ENCODE results near the gene MEOX2. TPM values are rescaled to one million over a fixed set of nuclear protein-coding genes. Genes with fewer than 3 reads are reported as not detected.

MEOX2 gene
- polyA plus RNA-seq, 1 donor from 2014 or later = not detected

- H3K36me3 ChIP-seq (ENCODE audit: insufficient read depth, low read length) = no peaks in the 10 kb centered on the region
- TF ChIP-seq EP300 (conservative IDR thresholded peaks at IDR 0.05; ENCODE audit: poor library complexity, severe bottlenecking) = no peak
- no peaks in the 10 kb centered on the region for H3K9me2 ChIP-seq (ENCODE audit: insufficient read depth, low read length)
- no peak overlapping the region for H3K4me3 ChIP-seq (ENCODE audit: low read length)
- no peaks in the 10 kb centered on the region for H3K9me3 ChIP-seq (ENCODE audit: low read length)
- no peak overlapping the region for H3K4me2 ChIP-seq (ENCODE audit: low read length)
- H3K79me2 ChIP-seq (replicated peaks; ENCODE audit: insufficient read depth, low read length) = no peaks in the 10 kb centered on the region
- H2AFZ ChIP-seq (ENCODE audit: low read depth, low read length) = no peak overlapping the region
- no peak overlapping the region for H3K9ac ChIP-seq (ENCODE audit: low read length)
- H3F3A ChIP-seq (ENCODE audit: insufficient read depth, low read length, poor library complexity, severe bottlenecking) = no peaks in the 10 kb centered on the region
- H4K20me1 ChIP-seq (ENCODE audit: insufficient read depth) = no peaks in the 10 kb centered on the region
- H3K27ac ChIP-seq (ENCODE audit: low read length) = no peak overlapping the region
- no peaks in the 10 kb centered on the region for H3K27me3 ChIP-seq (ENCODE audit: insufficient read depth, low read depth, low read length)
Measured at GRCh38 chr7:15709978-15710377, 23.5 kb upstream of the MEOX2 start.

GRCh38 chr7:15707570-15707969 is 21.1 kb upstream of the MEOX2 start:
- no peak for TF ChIP-seq EZH2 (IDR thresholded peaks at IDR 0.05; ENCODE audit: borderline replicate concordance, insufficient read depth, low read length, poor library complexity, severe bottlenecking)
- TF ChIP-seq MXI1 (conservative IDR thresholded peaks at IDR 0.05; ENCODE audit: poor library complexity, severe bottlenecking) = no peak
- TF ChIP-seq TAF1 (IDR thresholded peaks at IDR 0.05; ENCODE audit: low read depth) = no peak
- TF ChIP-seq EP300 (conservative IDR thresholded peaks at IDR 0.05; ENCODE audit: poor library complexity, severe bottlenecking) = no peak
- no peak for TF ChIP-seq SMC3 (conservative IDR thresholded peaks at IDR 0.05; ENCODE audit: poor library complexity)
- TF ChIP-seq RAD21 (conservative IDR thresholded peaks at IDR 0.05) = no peak
- TF ChIP-seq POLR2AphosphoS5 (IDR thresholded peaks at IDR 0.05) = no peak
- no peak for TF ChIP-seq REST (IDR thresholded peaks at IDR 0.05; ENCODE audit: borderline replicate concordance)
- TF ChIP-seq CTCF (IDR thresholded peaks at IDR 0.05; ENCODE audit: poor library complexity, severe bottlenecking) = no peak
- no peak overlapping the region for H2AFZ ChIP-seq (ENCODE audit: low read depth, low read length)

GRCh38 chr7:15703732-15704131 is 17.2 kb upstream of the MEOX2 start:
- Histone ChIP-seq H3F3A (ENCODE audit: insufficient read depth, low read length, poor library complexity, severe bottlenecking) (no peaks in the 10 kb centered on the region), H4K20me1 (ENCODE audit: insufficient read depth) (no peaks in the 10 kb centered on the region), H3K36me3 (ENCODE audit: insufficient read depth, low read length) (no peaks in the 10 kb centered on the region), H3K79me2 (replicated peaks; ENCODE audit: insufficient read depth, low read length) (no peaks in the 10 kb centered on the region), H3K4me2 (ENCODE audit: low read length) (no peak overlapping the region), H3K9me3 (ENCODE audit: low read length) (no peaks in the 10 kb centered on the region), H2AFZ (ENCODE audit: low read depth, low read length) (no peak overlapping the region), H3K27me3 (ENCODE audit: insufficient read depth, low read depth, low read length) (no peaks in the 10 kb centered on the region), H3K27ac (ENCODE audit: low read length) (no peak overlapping the region), H3K9ac (ENCODE audit: low read length) (no peak overlapping the region), H3K4me3 (ENCODE audit: low read length) (no peak overlapping the region), H3K9me2 (ENCODE audit: insufficient read depth, low read length) (no peaks in the 10 kb centered on the region)
- TF ChIP-seq SMC3 (conservative IDR thresholded peaks at IDR 0.05; ENCODE audit: poor library complexity) (no peak), POLR2AphosphoS5 (IDR thresholded peaks at IDR 0.05) (no peak), MXI1 (conservative IDR thresholded peaks at IDR 0.05; ENCODE audit: poor library complexity, severe bottlenecking) (no peak)

More at GRCh38 chr7:15707570-15707969, 21.1 kb upstream of the MEOX2 start:
- H3K9ac ChIP-seq (ENCODE audit: low read length) = no peak overlapping the region
- H3K9me2 ChIP-seq (ENCODE audit: insufficient read depth, low read length) = no peaks in the 10 kb centered on the region
- H3K4me2 ChIP-seq (ENCODE audit: low read length) = no peak overlapping the region
- H4K20me1 ChIP-seq (ENCODE audit: insufficient read depth) = no peaks in the 10 kb centered on the region
- no peak overlapping the region for H3K4me3 ChIP-seq (ENCODE audit: low read length)
- H3K9me3 ChIP-seq (ENCODE audit: low read length) = no peaks in the 10 kb centered on the region
- no peaks in the 10 kb centered on the region for H3K27me3 ChIP-seq (ENCODE audit: insufficient read depth, low read depth, low read length)
- H3K36me3 ChIP-seq (ENCODE audit: insufficient read depth, low read length) = no peaks in the 10 kb centered on the region
- H3F3A ChIP-seq (ENCODE audit: insufficient read depth, low read length, poor library complexity, severe bottlenecking) = no peaks in the 10 kb centered on the region
- no peaks in the 10 kb centered on the region for H3K79me2 ChIP-seq (replicated peaks; ENCODE audit: insufficient read depth, low read length)
- no peak overlapping the region for H3K27ac ChIP-seq (ENCODE audit: low read length)

Measured in neural cell (in vitro differentiated cells).